Small intestine (tissue), 7 donors: Measurements from ENCODE around the gene GRAMD1B. TPM values are rescaled to one million over a fixed set of nuclear protein-coding genes. Genes with fewer than 3 reads are reported as not detected.

Source experiments
- DNase-seq, 2 donors: peaks; one replicate each; pipeline versions ENCODE4 v3.0.0 to v3.0.0-alpha.2; 2013
- FAIRE-seq: peaks from 2 replicates; lab custom pipeline; 2012; peaks lifted over from hg19 to GRCh38; lab: Jason Lieb, UNC
- H3K27ac ChIP-seq, 3 donors: one replicate each; pipeline ENCODE4 v1.5.1; 2013; ENCODE audit warnings: low read length in 2 of 3, mild to moderate bottlenecking in 2 of 3, control low read depth in 1 of 3, inconsistent platforms in 1 of 3, low read depth in 1 of 3, moderate library complexity in 1 of 3
- H3K27me3 ChIP-seq, 3 donors: one replicate each; pipeline ENCODE4 v1.6.1; 2013; ENCODE audit warnings: low read length in 3 of 3, inconsistent platforms in 1 of 3; ENCODE audit not compliant: control insufficient read depth in 3 of 3, insufficient read depth in 3 of 3
- H3K36me3 ChIP-seq, 3 donors: one replicate each; pipeline ENCODE4 v1.6.1; 2013; ENCODE audit warnings: low read length in 3 of 3, inconsistent platforms in 1 of 3, low read depth in 1 of 3, mild to moderate bottlenecking in 1 of 3, moderate library complexity in 1 of 3; ENCODE audit not compliant: control insufficient read depth in 3 of 3, insufficient read depth in 2 of 3
- H3K4me1 ChIP-seq, 3 donors: one replicate each; pipeline ENCODE4 v1.6.1; 2013; ENCODE audit warnings: low read length in 2 of 3, inconsistent platforms in 1 of 3, low read depth in 1 of 3, mild to moderate bottlenecking in 1 of 3, moderate library complexity in 1 of 3; ENCODE audit not compliant: control insufficient read depth in 3 of 3, insufficient read depth in 2 of 3
- H3K4me3 ChIP-seq, 3 donors: one replicate each; pipeline ENCODE4 v1.5.1; 2013; ENCODE audit warnings: low read length in 3 of 3, control low read depth in 1 of 3, inconsistent platforms in 1 of 3, low read depth in 1 of 3, mild to moderate bottlenecking in 1 of 3, moderate library complexity in 1 of 3
- H3K9me3 ChIP-seq, 2 donors: one replicate each; pipeline ENCODE4 v1.6.1; 2013; ENCODE audit warnings: low read depth in 1 of 2, low read length in 1 of 2; ENCODE audit not compliant: control insufficient read depth in 2 of 2, insufficient read depth in 1 of 2
- WGBS, 3 donors: extraction: QIAGEN DNeasy Blood & Tissue Kit; methylation state at CpG; one replicate each; pipeline ENCODE4 v1.1.7; 2013; 5-methylcytosine and 5-hydroxymethylcytosine counted together
- polyA plus RNA-seq, 4 donors: library from polyadenylated mRNA; stranded (reverse) in 3 of 4; unstranded in 1 of 4; fragments of 200-250 nt in 3 of 4; fragments of 120-200 nt in 1 of 4; gene quantifications; one replicate each; pipeline versions ENCODE4 v1.2.1 to v1.2.3, GENCODE V29; 2013
- donor health status: healthy with polysubstance abuse.
- donor health status: control.
- donor health status: control.
- donor health status: Bipolar disorder and iron deficiency.
- donor health status: healthy.

GRAMD1B gene
- polyA plus RNA-seq, 4 donors: 37.8 to 75.6 (median 57.7) TPM

DNA sequence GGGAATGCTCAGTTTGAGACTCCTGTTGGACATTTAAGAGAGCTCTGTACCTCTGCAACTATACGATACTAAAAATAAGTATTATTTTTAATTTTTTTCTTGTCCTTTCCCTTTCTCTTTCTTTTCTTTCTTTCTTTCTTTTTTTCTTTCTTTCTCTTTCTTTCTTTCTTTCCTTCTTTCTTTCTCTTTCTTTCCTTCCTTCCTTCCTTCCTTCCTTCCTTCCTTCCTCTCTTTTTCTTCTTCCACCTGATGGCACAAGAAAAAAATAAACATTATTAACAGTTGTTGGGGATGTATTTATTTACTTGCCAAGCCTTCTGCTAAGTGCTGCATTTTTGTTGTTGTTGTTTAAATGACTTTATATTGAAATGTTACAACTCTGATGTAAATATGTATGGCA lies 39.5 kb downstream of the GRAMD1B start:
- no peak overlapping the region for H3K4me3 ChIP-seq
- H3K9me3 ChIP-seq: no peaks in the 10 kb centered on the region
- peaks cover 0 to 20% (median 3%) of the 10 kb centered on the region in 3 donors for H3K4me1 ChIP-seq
- no peaks in the 10 kb centered on the region for H3K27me3 ChIP-seq
- H3K27ac ChIP-seq: no peak overlapping the region
- 96 to 100% (median 97%) methylated on average over 1 of the region's 1 CpG for WGBS, 3 donors
- no peaks in the 10 kb centered on the region for H3K36me3 ChIP-seq
- DNase-seq (no peak), FAIRE-seq (no peak)

DNA sequence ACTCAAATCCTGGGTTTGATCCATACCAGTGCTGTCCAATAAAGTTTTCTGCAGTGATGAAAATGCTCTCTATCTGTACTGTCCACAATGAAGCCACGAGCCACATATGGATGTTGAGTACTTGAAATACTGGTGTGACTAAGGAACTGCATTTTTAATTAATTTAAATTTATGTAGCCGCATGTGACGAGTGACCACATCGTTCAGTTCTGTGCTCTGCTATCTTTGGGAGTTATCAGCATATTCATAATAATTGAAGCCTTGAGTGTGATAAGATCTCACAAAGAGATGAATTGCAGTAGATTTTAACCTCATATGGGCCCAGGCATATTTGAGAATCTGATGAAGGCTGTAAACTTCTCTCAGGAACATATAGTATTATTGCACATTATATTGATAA lies 40.8 kb downstream of the GRAMD1B start:
- no peak for DNase-seq
- Histone ChIP-seq H3K4me1 (peaks cover 0 to 20% (median 3%) of the 10 kb centered on the region in 3 donors), H3K36me3 (no peaks in the 10 kb centered on the region), H3K27me3 (no peaks in the 10 kb centered on the region), H3K4me3 (no peak overlapping the region), H3K27ac (no peak overlapping the region), H3K9me3 (no peaks in the 10 kb centered on the region)
- no peak for FAIRE-seq
- WGBS, 3 donors: 76 to 84% (median 83%) methylated on average over 4 of the region's 4 CpGs

DNA sequence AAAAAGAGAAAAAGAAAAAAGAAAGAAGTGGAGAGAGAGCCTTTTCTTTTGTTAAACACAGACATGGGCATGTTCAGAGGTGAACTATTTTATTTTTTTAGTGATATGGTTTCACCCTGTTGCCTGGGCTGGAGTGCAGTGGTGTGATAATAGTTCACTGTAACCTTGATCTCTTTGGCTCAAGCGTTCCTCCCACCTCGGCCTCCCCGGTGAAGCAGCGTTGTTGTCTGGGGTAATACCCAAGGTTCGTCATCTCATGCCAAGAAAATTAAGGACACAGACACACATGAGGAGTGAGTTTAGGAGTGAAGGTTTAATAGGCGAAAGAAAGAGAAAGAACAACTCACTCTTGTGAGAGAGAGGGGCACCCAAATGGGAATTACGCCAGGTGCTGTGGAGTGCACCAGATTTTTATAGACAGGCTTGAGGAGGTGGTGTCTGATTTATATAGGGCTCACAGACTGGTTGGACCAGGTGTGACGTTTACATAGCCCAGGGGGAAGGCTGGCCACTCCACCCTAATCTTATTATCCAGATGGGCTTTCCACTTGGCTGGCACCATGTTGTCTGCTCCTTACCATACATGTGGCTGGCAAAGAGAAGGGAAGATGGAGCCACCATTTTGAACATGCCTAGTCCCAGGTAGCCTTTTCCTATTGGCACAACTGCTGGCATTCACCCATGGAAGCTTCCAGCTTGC lies 42.3 kb downstream of the GRAMD1B start:
- Histone ChIP-seq H3K9me3 (no peaks in the 10 kb centered on the region), H3K27me3 (no peaks in the 10 kb centered on the region), H3K4me3 (no peak overlapping the region), H3K4me1 (peaks cover 0 to 20% (median 3%) of the 10 kb centered on the region in 3 donors), H3K36me3 (peaks cover 0 to 2% (median 0%) of the 10 kb centered on the region in 3 donors), H3K27ac (no peak overlapping the region)
- FAIRE-seq (no peak), DNase-seq (no peak)
- WGBS, 3 donors: 87 to 90% (median 90%) methylated on average over 8 of the region's 8 CpGs

DNA sequence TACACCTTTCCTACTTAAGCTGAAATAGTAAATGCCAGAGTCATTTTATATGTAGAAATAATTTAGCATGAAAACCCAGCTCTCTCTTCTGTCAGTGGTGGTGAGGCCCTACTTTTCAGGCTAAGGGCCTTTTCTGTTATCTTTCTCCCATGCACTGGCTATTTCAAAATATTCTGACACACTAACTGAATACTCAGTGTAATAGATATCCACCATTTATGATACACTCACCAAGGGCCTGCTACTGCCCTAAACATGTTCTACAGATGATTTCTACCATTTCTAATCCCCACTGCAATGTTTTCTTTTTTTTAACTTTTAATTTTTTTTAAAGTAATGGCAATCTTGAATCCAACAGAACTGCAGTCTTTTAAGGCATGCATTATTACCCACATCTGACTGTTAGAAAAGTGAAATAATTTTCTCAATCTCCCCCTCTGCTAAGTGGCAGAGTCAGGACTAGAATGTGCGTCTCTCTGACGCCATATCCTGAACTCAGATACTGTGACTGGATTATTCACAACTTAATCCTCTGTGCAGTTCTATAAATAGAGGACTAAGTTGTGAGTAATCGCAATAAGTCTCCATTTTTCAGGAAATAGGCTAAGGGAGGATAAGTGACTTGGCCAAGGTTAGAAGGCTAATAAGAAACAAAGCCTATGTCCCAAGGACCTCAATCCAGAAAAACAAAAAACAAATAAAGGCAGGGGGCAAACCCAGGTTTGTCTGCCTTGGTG lies 44.0 kb downstream of the GRAMD1B start:
- no peaks in the 10 kb centered on the region for H3K27me3 ChIP-seq
- no peak overlapping the region for H3K4me3 ChIP-seq
- H3K4me1 ChIP-seq: peaks cover 0 to 15% (median under 1%) of the 10 kb centered on the region in 3 donors
- no peak for FAIRE-seq
- 75 to 91% (median 85%) methylated on average over 3 of the region's 3 CpGs for WGBS, 3 donors
- no peaks in the 10 kb centered on the region for H3K9me3 ChIP-seq
- DNase-seq: no peak
- no peak overlapping the region for H3K27ac ChIP-seq
- H3K36me3 ChIP-seq: peaks cover 0 to 6% (median 0%) of the 10 kb centered on the region in 3 donors

DNA sequence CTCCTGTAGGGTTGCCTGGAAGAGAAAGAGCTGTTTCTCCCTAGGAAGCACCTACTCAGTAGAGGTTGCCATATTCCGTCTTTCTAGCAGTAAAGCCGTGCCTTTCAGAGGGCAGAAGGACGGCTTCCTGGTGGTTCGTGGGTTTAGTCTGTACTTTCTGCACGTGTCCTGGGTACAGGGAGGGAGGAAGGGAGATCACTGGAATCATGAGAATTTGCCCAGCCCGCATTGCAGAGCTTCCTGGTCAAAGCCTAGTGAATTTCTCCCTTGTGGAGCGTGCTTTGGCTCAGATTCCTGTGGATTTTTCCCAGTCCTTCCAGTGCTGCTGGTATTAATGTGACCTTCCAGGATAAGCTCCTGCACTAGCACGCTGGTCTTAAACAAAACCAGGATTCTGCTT lies 44.9 kb downstream of the GRAMD1B start:
- no peaks in the 10 kb centered on the region for H3K9me3 ChIP-seq
- no peak for DNase-seq
- no peak overlapping the region for H3K27ac ChIP-seq
- WGBS, 3 donors: 55 to 73% (median 67%) methylated on average over 8 of the region's 8 CpGs
- H3K27me3 ChIP-seq: no peaks in the 10 kb centered on the region
- peaks cover 0 to 12% (median 0%) of the 10 kb centered on the region in 3 donors for H3K4me1 ChIP-seq
- FAIRE-seq: no peak
- peaks cover 0 to 6% (median 0%) of the 10 kb centered on the region in 3 donors for H3K36me3 ChIP-seq
- no peak overlapping the region for H3K4me3 ChIP-seq

DNA sequence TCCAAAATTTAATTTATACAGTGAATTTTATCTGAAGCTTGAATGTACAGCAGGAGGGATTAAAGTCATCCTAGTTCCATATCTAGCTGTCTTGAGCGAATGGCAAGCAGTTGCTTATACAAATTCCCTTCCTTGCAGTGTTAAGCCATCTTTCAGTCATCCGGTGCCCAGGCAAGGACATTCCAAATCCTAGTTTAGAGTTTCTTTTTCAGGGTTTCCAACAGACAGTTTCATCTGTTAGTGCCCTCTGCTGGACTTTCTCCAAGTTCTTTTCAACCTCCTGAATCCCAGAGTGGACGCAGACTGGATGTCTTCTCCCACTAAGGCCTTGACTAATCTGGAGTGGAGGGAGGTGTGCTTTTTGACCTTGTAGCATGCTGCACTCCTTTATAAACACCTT lies 45.4 kb downstream of the GRAMD1B start:
- 86 to 88% (median 87%) methylated on average over 3 of the region's 3 CpGs for WGBS, 3 donors
- FAIRE-seq (no peak), DNase-seq (peak in 1 of 2 donors; percentile 33)
- H3K36me3 ChIP-seq: peaks cover 0 to 9% (median 0%) of the 10 kb centered on the region in 3 donors
- no peaks in the 10 kb centered on the region for H3K9me3 ChIP-seq
- peaks cover 0 to 10% (median 0%) of the 10 kb centered on the region in 3 donors for H3K4me1 ChIP-seq
- no peak overlapping the region for H3K4me3 ChIP-seq
- no peak overlapping the region for H3K27ac ChIP-seq
- H3K27me3 ChIP-seq: no peaks in the 10 kb centered on the region

DNA sequence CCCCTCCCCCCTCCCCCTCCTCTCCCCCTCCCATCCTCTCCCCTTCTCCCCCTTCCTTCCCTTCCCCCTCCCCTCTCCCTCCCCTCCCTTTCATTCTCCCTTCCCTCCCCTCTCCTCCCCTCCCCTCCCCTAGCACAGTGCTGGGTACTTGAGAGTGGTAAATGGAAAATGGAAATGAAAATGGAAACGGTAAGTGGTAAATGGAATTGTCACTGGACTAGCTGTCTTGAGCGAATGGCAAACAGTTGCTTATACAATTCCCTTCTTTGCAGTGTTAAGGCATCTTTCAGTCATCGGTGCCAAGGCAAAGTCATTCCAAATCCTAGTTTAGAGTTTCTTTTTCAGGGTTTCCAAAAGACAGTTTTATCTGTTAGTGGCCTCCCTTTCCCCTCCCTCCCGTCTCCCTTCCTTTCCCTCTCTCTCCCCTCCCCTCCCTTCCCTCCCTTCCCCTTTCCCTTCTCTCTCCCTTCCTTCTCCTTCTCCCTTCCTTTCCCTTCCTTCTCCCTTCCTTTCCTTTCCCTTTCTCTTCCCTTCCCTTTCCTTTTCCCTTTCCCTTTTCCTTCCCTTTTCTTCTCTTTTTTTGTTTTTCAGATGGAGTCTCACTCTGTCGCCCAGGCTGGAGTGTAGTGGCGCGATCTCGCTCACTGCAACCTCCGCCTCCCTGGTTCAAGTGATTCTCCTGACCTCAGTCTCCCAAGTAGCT lies 47.3 kb downstream of the GRAMD1B start:
- no peak for DNase-seq
- H3K27me3 ChIP-seq: no peaks in the 10 kb centered on the region
- WGBS, 3 donors: 87 to 93% (median 93%) methylated on average over 9 of the region's 9 CpGs
- no peak overlapping the region for H3K4me3 ChIP-seq
- H3K27ac ChIP-seq: no peak overlapping the region
- peaks cover 0 to 24% (median 5%) of the 10 kb centered on the region in 3 donors for H3K36me3 ChIP-seq
- H3K9me3 ChIP-seq: no peaks in the 10 kb centered on the region
- no peak for FAIRE-seq
- H3K4me1 ChIP-seq: no peaks in the 10 kb centered on the region

DNA sequence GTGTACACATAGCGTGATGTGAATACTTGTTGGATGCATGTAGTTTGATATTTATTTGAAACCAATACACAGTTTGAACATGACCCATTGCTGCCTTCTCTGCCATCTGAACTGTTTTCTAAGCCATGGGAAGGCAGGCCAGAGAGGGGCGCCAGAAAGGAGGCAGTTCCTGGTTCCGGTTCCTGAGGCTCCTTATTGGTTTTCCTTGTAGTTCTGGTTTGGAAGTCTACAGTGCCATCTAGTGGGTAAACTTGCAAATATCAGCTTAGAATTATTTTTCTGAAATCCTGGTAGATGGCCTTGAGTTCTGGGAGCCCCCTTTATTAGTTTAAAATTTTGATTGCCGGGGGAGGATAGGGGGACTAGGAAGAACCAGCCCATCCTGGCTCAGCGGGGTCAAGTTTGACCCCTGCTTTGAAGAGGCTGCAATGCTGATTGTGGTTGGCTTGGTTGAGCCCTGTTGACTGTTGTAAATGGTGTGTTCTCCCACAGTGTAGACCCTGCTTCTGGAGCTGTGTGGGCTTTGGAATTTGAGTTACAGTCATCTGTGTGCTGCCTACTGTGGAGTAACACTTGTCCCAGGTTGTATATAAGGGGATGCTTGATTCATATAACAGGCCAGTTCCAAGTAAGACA lies 48.4 kb downstream of the GRAMD1B start:
- Histone ChIP-seq H3K4me1 (no peaks in the 10 kb centered on the region), H3K27ac (no peak overlapping the region), H3K36me3 (peaks cover 0 to 29% (median 5%) of the 10 kb centered on the region in 3 donors), H3K27me3 (no peaks in the 10 kb centered on the region), H3K4me3 (no peak overlapping the region), H3K9me3 (no peaks in the 10 kb centered on the region)
- peak; percentile 72 to 79 for DNase-seq
- FAIRE-seq: no peak
- 19 to 21% (median 19%) methylated on average over 5 of the region's 5 CpGs for WGBS, 3 donors
